ENCODE results near the gene CTNNA2. TPM values are rescaled to one million over a fixed set of nuclear protein-coding genes. Genes with fewer than 3 reads are reported as not detected.

Gene CTNNA2
- polyA plus RNA-seq, 2 of the 4 experiments (the other 2 are of a cell fraction) = 0.50 to 0.94 TPM

GRCh38 chr2:80548469-80548868, 1035.6 kb downstream of the CTNNA2 start:
- CTCF ChIA-PET = interaction anchor here (0.6 kb wide), 2 partner anchors 16 to 321 kb away, joined by 3 to 5 read pairs; no protein-coding TSS in a partner anchor
- POLR2A ChIA-PET = no interaction called here

GRCh38 chr2:80549901-80550300, 1037.0 kb downstream of the CTNNA2 start:
- 5% methylated on average over 3 of the region's 3 CpGs for WGBS (ENCODE audit: missing lambda C conversion rate)
- Histone ChIP-seq H3K4me3 (no peak overlapping the region), H3K9me3 (no peaks in the 10 kb centered on the region; the same call in 2 of the 3 replicates), H3K27ac (no peak overlapping the region), H3K4me1 (no peaks in the 10 kb centered on the region), H3K4me2 (no peak overlapping the region)
- ChIA-PET POLR2A (no interaction called here), CTCF (no interaction called here)
- FAIRE-seq (no peak), ATAC-seq (no peak), DNase-seq (ENCODE audit: low read depth in 1 of 2, low spot score in 1 of 2) (no peak)
- no peak for TF ChIP-seq ZSCAN20 (CRISPR knock-in tag; IDR thresholded peaks at IDR 0.05)
- TF ChIP-seq MAZ (IDR thresholded peaks at IDR 0.05; ENCODE audit: borderline replicate concordance, low read depth, low read length) = no peak
- TF ChIP-seq, protein P1, sequence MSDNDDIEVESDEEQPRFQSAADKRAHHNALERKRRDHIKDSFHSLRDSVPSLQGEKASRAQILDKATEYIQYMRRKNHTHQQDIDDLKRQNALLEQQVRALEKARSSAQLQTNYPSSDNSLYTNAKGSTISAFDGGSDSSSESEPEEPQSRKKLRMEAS (IDR thresholded peaks at IDR 0.05) = no peak
- no peak for TF ChIP-seq POLR2A (IDR thresholded peaks at IDR 0.05; ENCODE audit: low read length)
- no peak for TF ChIP-seq HOXB5 (CRISPR knock-in tag; IDR thresholded peaks at IDR 0.05)
- no peak for TF ChIP-seq MYC (IDR thresholded peaks at IDR 0.05; ENCODE audit: borderline replicate concordance, low read length)
- TF ChIP-seq PHF8 (IDR thresholded peaks at IDR 0.05; ENCODE audit: borderline replicate concordance, low read depth) = no peak
- no peak for TF ChIP-seq ELK1 (IDR thresholded peaks at IDR 0.05; ENCODE audit: low read depth, low read length)
- TF ChIP-seq SREBF2 (IDR thresholded peaks at IDR 0.05) = no peak
- TF ChIP-seq EP300 (IDR thresholded peaks at IDR 0.05) = no peak
- no peak for TF ChIP-seq FOXS1 (CRISPR knock-in tag; IDR thresholded peaks at IDR 0.05)
- no peak for TF ChIP-seq ZNF302 (CRISPR knock-in tag; IDR thresholded peaks at IDR 0.05)
- no peak for TF ChIP-seq GATA3 (IDR thresholded peaks at IDR 0.05; ENCODE audit: borderline replicate concordance)
- no peak for TF ChIP-seq HOXB13 (CRISPR knock-in tag; IDR thresholded peaks at IDR 0.05; ENCODE audit: low read depth)

More at GRCh38 chr2:80548469-80548868, 1035.6 kb downstream of the CTNNA2 start:
- WGBS (ENCODE audit: missing lambda C conversion rate) = 29% methylated on average over 4 of the region's 5 CpGs
- FAIRE-seq = no peak
- DNase-seq (ENCODE audit: low read depth in 1 of 2, low spot score in 1 of 2) = no peak
- Histone ChIP-seq H3K4me3 (no peak overlapping the region), H3K27ac (no peak overlapping the region), H3K4me2 (no peak overlapping the region), H3K4me1 (no peaks in the 10 kb centered on the region), H3K9me3 (no peaks in the 10 kb centered on the region)
- TF ChIP-seq HDAC2 (IDR thresholded peaks at IDR 0.05) (no peak), PHF8 (IDR thresholded peaks at IDR 0.05; ENCODE audit: borderline replicate concordance, low read depth) (no peak), E2F6 (IDR thresholded peaks at IDR 0.05; ENCODE audit: borderline replicate concordance, low read depth) (no peak), HOXB5 (CRISPR knock-in tag; IDR thresholded peaks at IDR 0.05) (no peak)
- TF ChIP-seq, protein P1 (IDR thresholded peaks at IDR 0.05) = no peak
- ATAC-seq = no peak

GRCh38 chr2:80560326-80560725, 1047.5 kb downstream of the CTNNA2 start:
- ChIA-PET POLR2A (no interaction called here), CTCF (no interaction called here)
- ATAC-seq = no peak

More at GRCh38 chr2:80560326-80560725, 1047.5 kb downstream of the CTNNA2 start:
- no peak overlapping the region for H3K4me2 ChIP-seq
- H3K4me1 ChIP-seq = no peaks in the 10 kb centered on the region
- H3K4me3 ChIP-seq = no peak overlapping the region
- no peak for FAIRE-seq
- TF ChIP-seq RAD21 (conservative IDR thresholded peaks at IDR 0.05 in 1 of 2, IDR thresholded peaks at IDR 0.05 in 1 of 2) = no peak
- no peak for TF ChIP-seq ZSCAN20 (CRISPR knock-in tag; IDR thresholded peaks at IDR 0.05)
- TF ChIP-seq JUNB (IDR thresholded peaks at IDR 0.05) = no peak
- no peak for TF ChIP-seq ZNF302 (CRISPR knock-in tag; IDR thresholded peaks at IDR 0.05)
- TF ChIP-seq NR3C1 (IDR thresholded peaks at IDR 0.05) = no peak
- TF ChIP-seq MAFK (IDR thresholded peaks at IDR 0.05; ENCODE audit: partially characterized antibody) = no peak
- TF ChIP-seq CHD2 (IDR thresholded peaks at IDR 0.05; ENCODE audit: low read length, partially characterized antibody) = no peak
- TF ChIP-seq CBX8 (IDR thresholded peaks at IDR 0.05) = no peak
- no peak for TF ChIP-seq ELK1 (IDR thresholded peaks at IDR 0.05; ENCODE audit: low read depth, low read length)
- TF ChIP-seq BCL3 (IDR thresholded peaks at IDR 0.05) = no peak
- TF ChIP-seq RFX5 (IDR thresholded peaks at IDR 0.05) = no peak
- TF ChIP-seq FOXS1 (CRISPR knock-in tag; IDR thresholded peaks at IDR 0.05) = no peak
- TF ChIP-seq FOSB (CRISPR knock-in tag; IDR thresholded peaks at IDR 0.05) = no peak
- TF ChIP-seq EHF (CRISPR knock-in tag; IDR thresholded peaks at IDR 0.05) = no peak
- WGBS (ENCODE audit: missing lambda C conversion rate) = 1% methylated on average over 4 of the region's 4 CpGs
- H3K27ac ChIP-seq = no peak overlapping the region
- peaks cover 5% of the 10 kb centered on the region; the same call in 2 of the 3 replicates for H3K9me3 ChIP-seq
- no peak for DNase-seq (ENCODE audit: low read depth in 1 of 2, low spot score in 1 of 2)

Measured in A549 (cell line).